Measurements from ENCODE around the gene COG5. TPM values are rescaled to one million over a fixed set of nuclear protein-coding genes. Genes with fewer than 3 reads are reported as not detected.
A peak's percentile ranks its signal among the peaks of the same experiment; 100 is the strongest.

Gene COG5
- polyA plus RNA-seq, 3 donors: 12.7 to 29.0 (median 28.1) TPM

GRCh38 chr7:107472116-107472515 is 91.6 kb downstream of the COG5 start:
- H3K4me1 ChIP-seq (ENCODE audit: control insufficient read depth in 1 of 2, insufficient read depth in 2 of 2, low read length in 2 of 2): peaks cover 0 to 9% of the 10 kb centered on the region in 2 donors
- H3K36me3 ChIP-seq (replicated peaks in 1 of 2; ENCODE audit: control insufficient read depth in 1 of 2, insufficient read depth in 2 of 2, low read length in 2 of 2): no peaks in the 10 kb centered on the region
- no peak overlapping the region for H2AFZ ChIP-seq (ENCODE audit: insufficient read depth, low read depth, low read length, poor library complexity, severe bottlenecking)
- no peak overlapping the region for H3K4me2 ChIP-seq (replicated peaks; ENCODE audit: extremely low read depth, low read length, poor library complexity, severe bottlenecking)
- peaks cover 7% of the 10 kb centered on the region for H3K4me1 Mint-ChIP-seq
- H3K27me3 ChIP-seq (ENCODE audit: control insufficient read depth in 2 of 2, insufficient read depth in 2 of 2, low read length in 2 of 2): no peaks in the 10 kb centered on the region
- H3K9me3 Mint-ChIP-seq: no peaks in the 10 kb centered on the region
- no peak overlapping the region for H3K9ac ChIP-seq (ENCODE audit: insufficient read depth, low read length, poor library complexity, severe bottlenecking)
- no peak overlapping the region for H3K4me3 ChIP-seq (replicated peaks in 1 of 3; ENCODE audit: low read depth in 2 of 3, low read length in 3 of 3)
- H3K4me3 Mint-ChIP-seq: no peak overlapping the region
- intact Hi-C loops (cut with micrococcal nuclease): no loop called here
- WGBS (ENCODE audit: insufficient coverage): no CpG with 5 or more reads among the region's 3 CpGs
- H3K27ac Mint-ChIP-seq: peak overlapping the region in 1 of 7 donors; percentile 16
- peaks cover 6 to 10% of the 10 kb centered on the region in 2 donors for H3K36me3 Mint-ChIP-seq
- no peak for DNase-seq
- no peaks in the 10 kb centered on the region for H4K20me1 ChIP-seq (ENCODE audit: insufficient read depth, low read length)
- H3K27ac ChIP-seq (ENCODE audit: low read depth in 1 of 2, low read length in 2 of 2): no peak overlapping the region
- no peaks in the 10 kb centered on the region for H3K9me3 ChIP-seq (replicated peaks in 1 of 2; ENCODE audit: control insufficient read depth in 1 of 2, insufficient read depth in 1 of 2, low read length in 2 of 2)
- TF ChIP-seq CTCF (IDR thresholded peaks at IDR 0.05): no peak
- no peaks in the 10 kb centered on the region for H3K27me3 Mint-ChIP-seq (ENCODE audit: low read depth in 3 of 3)
- H3K79me2 ChIP-seq (ENCODE audit: insufficient read depth, low read length): no peaks in the 10 kb centered on the region

GRCh38 chr7:107471292-107472070 is 92.2 kb downstream of the COG5 start:
- no peaks in the 10 kb centered on the region for H4K20me1 ChIP-seq (ENCODE audit: insufficient read depth, low read length)
- no CpG with 5 or more reads among the region's 3 CpGs for WGBS (ENCODE audit: insufficient coverage)
- no peak for DNase-seq
- no peak overlapping the region for H3K4me3 Mint-ChIP-seq
- H3K4me3 ChIP-seq (replicated peaks in 1 of 3; ENCODE audit: low read depth in 2 of 3, low read length in 3 of 3): no peak overlapping the region
- intact Hi-C loops (cut with micrococcal nuclease): no loop called here
- H3K9ac ChIP-seq (ENCODE audit: insufficient read depth, low read length, poor library complexity, severe bottlenecking): no peak overlapping the region
- peaks cover 7% of the 10 kb centered on the region for H3K4me1 Mint-ChIP-seq
- H3K9me3 Mint-ChIP-seq: no peaks in the 10 kb centered on the region
- peaks cover 6 to 10% of the 10 kb centered on the region in 2 donors for H3K36me3 Mint-ChIP-seq
- H3K4me2 ChIP-seq (replicated peaks; ENCODE audit: extremely low read depth, low read length, poor library complexity, severe bottlenecking): no peak overlapping the region
- no peak for TF ChIP-seq CTCF (IDR thresholded peaks at IDR 0.05)
- H2AFZ ChIP-seq (ENCODE audit: insufficient read depth, low read depth, low read length, poor library complexity, severe bottlenecking): no peak overlapping the region
- peaks cover 0 to 9% of the 10 kb centered on the region in 2 donors for H3K4me1 ChIP-seq (ENCODE audit: control insufficient read depth in 1 of 2, insufficient read depth in 2 of 2, low read length in 2 of 2)
- H3K27ac ChIP-seq (ENCODE audit: low read depth in 1 of 2, low read length in 2 of 2): no peak overlapping the region
- no peaks in the 10 kb centered on the region for H3K9me3 ChIP-seq (replicated peaks in 1 of 2; ENCODE audit: control insufficient read depth in 1 of 2, insufficient read depth in 1 of 2, low read length in 2 of 2)
- peak overlapping the region in 2 of 7 donors; percentile 28 to 43 for H3K27ac Mint-ChIP-seq
- no peaks in the 10 kb centered on the region for H3K27me3 Mint-ChIP-seq (ENCODE audit: low read depth in 3 of 3)
- H3K27me3 ChIP-seq (ENCODE audit: control insufficient read depth in 2 of 2, insufficient read depth in 2 of 2, low read length in 2 of 2): no peaks in the 10 kb centered on the region
- H3K36me3 ChIP-seq (replicated peaks in 1 of 2; ENCODE audit: control insufficient read depth in 1 of 2, insufficient read depth in 2 of 2, low read length in 2 of 2): no peaks in the 10 kb centered on the region
- no peaks in the 10 kb centered on the region for H3K79me2 ChIP-seq (ENCODE audit: insufficient read depth, low read length)
